Activated CD8-positive, alpha-beta memory T cell treated with anti-CD3 and anti-CD28 coated beads, Interleukin-2, amount 10 ng/mL, durations not matched to agents 7 days and 5 days (primary cell): ENCODE measurements around the gene NCOA3. TPM values are rescaled to one million over a fixed set of nuclear protein-coding genes. Genes with fewer than 3 reads are reported as not detected.
"Not testable (repeated sequence)": the region's sequence is repeated elsewhere in the genome, so short reads cannot be mapped to it uniquely, and the experiment has no call there.

ENCODE experiments used
- ATAC-seq: fragments of 150-1000 bp; cut with Tn5 transposase; one replicate; pipeline ENCODE4 v1.10.0; 2021; ENCODE audit warnings: moderate library complexity
- CTCF ChIA-PET: fragments of 350-600 bp; sonication (Branson Sonifier 250); formaldehyde crosslinking; loops from one replicate; lab custom pipeline; 2021; ENCODE audit warnings: antibody characterized with exemption; lab: Charles Lee
- DNase-seq: peaks from one replicate; pipeline ENCODE4 v3.0.0-alpha.2; 2020
- H3K27ac Mint-ChIP-seq: one replicate; pipeline ENCODE4 v1.8.0; 2021; ENCODE audit warnings: mild to moderate bottlenecking, mixed read lengths
- H3K27me3 Mint-ChIP-seq: one replicate; pipeline ENCODE4 v1.8.0; 2021; ENCODE audit warnings: mixed read lengths
- H3K36me3 Mint-ChIP-seq: one replicate; pipeline ENCODE4 v1.8.0; 2021; ENCODE audit warnings: mild to moderate bottlenecking, mixed read lengths
- H3K4me1 Mint-ChIP-seq: one replicate; pipeline ENCODE4 v1.8.0; 2021; ENCODE audit warnings: mixed read lengths
- H3K4me3 Mint-ChIP-seq: one replicate; pipeline ENCODE4 v1.8.0; 2021; ENCODE audit warnings: mild to moderate bottlenecking, moderate library complexity, mixed read lengths
- H3K9me3 Mint-ChIP-seq: one replicate; pipeline ENCODE4 v1.8.0; 2022; ENCODE audit warnings: low read depth, mixed read lengths
- total RNA-seq, 2 experiments: library from RNA; stranded (reverse); gene quantifications; one replicate each; pipeline ENCODE4 v1.2.3, GENCODE V29; 2021

The NCOA3 gene
- total RNA-seq, 2 experiments from 2014 or later: 74.9 to 75.8 TPM

GRCh38 chr20:47498606-47499005, 3.1 kb upstream of the NCOA3 start:
- H3K4me1 Mint-ChIP-seq: peaks cover 54% of the 10 kb centered on the region
- H3K9me3 Mint-ChIP-seq: peaks cover 2% of the 10 kb centered on the region
- peak overlapping the region; percentile 93 for H3K27ac Mint-ChIP-seq
- H3K4me3 Mint-ChIP-seq: peak overlapping the region; percentile 56
- CTCF ChIA-PET: interaction anchor here (0.6 to 0.9 kb wide), 2 partner anchors 10 to 46 kb away, joined by 3 to 4 read pairs; no protein-coding TSS in a partner anchor
- ATAC-seq (no peak), DNase-seq (no peak)
- peaks cover 2% of the 10 kb centered on the region for H3K27me3 Mint-ChIP-seq
- peaks cover 14% of the 10 kb centered on the region for H3K36me3 Mint-ChIP-seq

- peaks cover 52% of the 10 kb centered on the region for H3K4me1 Mint-ChIP-seq
- DNase-seq (no peak), ATAC-seq (no peak)
- H3K27me3 Mint-ChIP-seq: peaks cover 2% of the 10 kb centered on the region
- peaks cover 2% of the 10 kb centered on the region for H3K9me3 Mint-ChIP-seq
- peak overlapping the region; percentile 93 for H3K27ac Mint-ChIP-seq
- H3K36me3 Mint-ChIP-seq: peaks cover 17% of the 10 kb centered on the region
- no peak overlapping the region for H3K4me3 Mint-ChIP-seq
- CTCF ChIA-PET: interaction anchor here (0.6 to 5.8 kb wide), 2 partner anchors 11 to 46 kb away, joined by 4 to 38 read pairs; no protein-coding TSS in a partner anchor
Observed at GRCh38 chr20:47499053-47499452, 2.6 kb upstream of the NCOA3 start.

- not testable (repeated sequence) for DNase-seq, H3K9me3 Mint-ChIP-seq, ATAC-seq, H3K27me3 Mint-ChIP-seq
- Mint-ChIP-seq H3K36me3 (peaks cover 20% of the 10 kb centered on the region), H3K27ac (peak overlapping the region; percentile 91), H3K4me1 (peaks cover 50% of the 10 kb centered on the region), H3K4me3 (peak overlapping the region; percentile 96)
- CTCF ChIA-PET: interaction anchor here (3.6 to 5.8 kb wide), 2 partner anchors 12 to 116 kb away, joined by 15 to 38 read pairs; no protein-coding TSS in a partner anchor
Observed at GRCh38 chr20:47500082-47500481, 1.6 kb upstream of the NCOA3 start.

GRCh38 chr20:47500554-47500953, 1.1 kb upstream of the NCOA3 start:
- peaks cover 23% of the 10 kb centered on the region for H3K36me3 Mint-ChIP-seq
- DNase-seq (no peak), ATAC-seq (no peak)
- H3K27ac Mint-ChIP-seq: peak overlapping the region; percentile 91
- peaks cover 51% of the 10 kb centered on the region for H3K4me1 Mint-ChIP-seq
- CTCF ChIA-PET: interaction anchor here (0.7 to 5.8 kb wide), 5 partner anchors 7 to 116 kb away, joined by 3 to 38 read pairs (median 15); no protein-coding TSS in a partner anchor
- peaks cover 2% of the 10 kb centered on the region for H3K9me3 Mint-ChIP-seq
- H3K27me3 Mint-ChIP-seq: peaks cover 2% of the 10 kb centered on the region
- H3K4me3 Mint-ChIP-seq: peak overlapping the region; percentile 96

GRCh38 chr20:47501116-47501481, 588 bp upstream of the NCOA3 start:
- peak overlapping the region; percentile 91 for H3K27ac Mint-ChIP-seq
- H3K27me3 Mint-ChIP-seq: peaks cover 2% of the 10 kb centered on the region
- no peaks in the 10 kb centered on the region for H3K9me3 Mint-ChIP-seq
- peaks cover 52% of the 10 kb centered on the region for H3K4me1 Mint-ChIP-seq
- CTCF ChIA-PET: interaction anchor here (0.7 to 5.8 kb wide), 11 partner anchors 8 to 227 kb away, joined by 3 to 38 read pairs (median 15); partner anchors contain the start of gene ZMYND8
- ATAC-seq (peak; percentile 10), DNase-seq (no peak)
- H3K4me3 Mint-ChIP-seq: peak overlapping the region; percentile 96
- peaks cover 24% of the 10 kb centered on the region for H3K36me3 Mint-ChIP-seq

GRCh38 chr20:47502271-47503239, 868 bp downstream of the NCOA3 start:
- H3K4me3 Mint-ChIP-seq: peak overlapping the region; percentile 96
- peak; percentile 15 for ATAC-seq

GRCh38 chr20:47503685-47504084, 2.0 kb downstream of the NCOA3 start:
- H3K27ac Mint-ChIP-seq: peak overlapping the region; percentile 91
- H3K27me3 Mint-ChIP-seq: peaks cover 2% of the 10 kb centered on the region
- CTCF ChIA-PET: interaction anchor here (0.6 to 5.8 kb wide), 12 partner anchors 10 to 230 kb away, joined by 3 to 38 read pairs (median 5); no protein-coding TSS in a partner anchor
- H3K4me1 Mint-ChIP-seq: peaks cover 59% of the 10 kb centered on the region
- DNase-seq: no peak
- no peaks in the 10 kb centered on the region for H3K9me3 Mint-ChIP-seq
- peak overlapping the region; percentile 96 for H3K4me3 Mint-ChIP-seq
- ATAC-seq: no peak
- peaks cover 23% of the 10 kb centered on the region for H3K36me3 Mint-ChIP-seq

More at GRCh38 chr20:47502271-47503239, 868 bp downstream of the NCOA3 start:
- peaks cover 60% of the 10 kb centered on the region for H3K4me1 Mint-ChIP-seq
- H3K36me3 Mint-ChIP-seq: peaks cover 25% of the 10 kb centered on the region
- CTCF ChIA-PET: interaction anchor here (0.6 to 5.8 kb wide), 19 partner anchors 9 to 1347 kb away, joined by 3 to 38 read pairs (median 6); partner anchors contain the start of gene ZMYND8
- peak; percentile 55 for DNase-seq
- peak overlapping the region; percentile 91 for H3K27ac Mint-ChIP-seq
- H3K9me3 Mint-ChIP-seq: no peaks in the 10 kb centered on the region
- H3K27me3 Mint-ChIP-seq: peaks cover 2% of the 10 kb centered on the region

- Mint-ChIP-seq H3K4me1 (peaks cover 62% of the 10 kb centered on the region), H3K27me3 (peaks cover 2% of the 10 kb centered on the region), H3K27ac (peak overlapping the region; percentile 72), H3K4me3 (no peak overlapping the region), H3K36me3 (peaks cover 39% of the 10 kb centered on the region), H3K9me3 (no peaks in the 10 kb centered on the region)
- CTCF ChIA-PET: interaction anchor here (0.7 to 2.5 kb wide), 4 partner anchors 10 to 122 kb away, joined by 3 to 6 read pairs (median 4); no protein-coding TSS in a partner anchor
- no peak for DNase-seq
- ATAC-seq: no peak
Observed at GRCh38 chr20:47506335-47506734, 4.6 kb downstream of the NCOA3 start.

GRCh38 chr20:47506850-47507249, 5.2 kb downstream of the NCOA3 start:
- Mint-ChIP-seq H3K36me3 (peaks cover 40% of the 10 kb centered on the region), H3K4me1 (peaks cover 64% of the 10 kb centered on the region), H3K27me3 (peaks cover under 1% of the 10 kb centered on the region), H3K9me3 (no peaks in the 10 kb centered on the region), H3K27ac (peak overlapping the region; percentile 45), H3K4me3 (peak overlapping the region; percentile 21)
- no peak for DNase-seq
- CTCF ChIA-PET: interaction anchor here (1.0 to 2.5 kb wide), 2 partner anchors 103 to 123 kb away, joined by 3 to 6 read pairs; no protein-coding TSS in a partner anchor
- no peak for ATAC-seq

GRCh38 chr20:47507275-47507981, 5.7 kb downstream of the NCOA3 start:
- not testable (repeated sequence) for H3K4me3 Mint-ChIP-seq, DNase-seq, H3K27me3 Mint-ChIP-seq, H3K9me3 Mint-ChIP-seq
- H3K36me3 Mint-ChIP-seq: peaks cover 39% of the 10 kb centered on the region
- CTCF ChIA-PET: interaction anchor here (1.0 to 2.5 kb wide), 4 partner anchors 14 to 124 kb away, joined by 3 to 6 read pairs (median 4); no protein-coding TSS in a partner anchor
- ATAC-seq: peak; percentile 37
- peaks cover 65% of the 10 kb centered on the region for H3K4me1 Mint-ChIP-seq
- H3K27ac Mint-ChIP-seq: peak overlapping the region; percentile 45

- Mint-ChIP-seq H3K4me1 (peaks cover 69% of the 10 kb centered on the region), H3K4me3 (peak overlapping the region; percentile 63), H3K27me3 (no peaks in the 10 kb centered on the region), H3K9me3 (no peaks in the 10 kb centered on the region), H3K27ac (peak overlapping the region; percentile 85), H3K36me3 (peaks cover 39% of the 10 kb centered on the region)
- no peak for DNase-seq
- no peak for ATAC-seq
- CTCF ChIA-PET: interaction anchor here (1.0 to 2.5 kb wide), 6 partner anchors 10 to 125 kb away, joined by 3 to 8 read pairs (median 4); no protein-coding TSS in a partner anchor
Observed at GRCh38 chr20:47508278-47508677, 6.6 kb downstream of the NCOA3 start.

- CTCF ChIA-PET: interaction anchor here (0.9 to 2.3 kb wide), 4 partner anchors 11 to 112 kb away, joined by 3 to 8 read pairs (median 3); no protein-coding TSS in a partner anchor
- Mint-ChIP-seq H3K27me3 (no peaks in the 10 kb centered on the region), H3K4me1 (peaks cover 64% of the 10 kb centered on the region), H3K4me3 (peak overlapping the region; percentile 63), H3K27ac (peak overlapping the region; percentile 85), H3K9me3 (no peaks in the 10 kb centered on the region), H3K36me3 (peaks cover 34% of the 10 kb centered on the region)
- DNase-seq: no peak
- ATAC-seq: peak; percentile 48
Observed at GRCh38 chr20:47509104-47509661, 7.5 kb downstream of the NCOA3 start.
